ENCODE measurements around the gene CCR8. TPM values are rescaled to one million over a fixed set of nuclear protein-coding genes. Genes with fewer than 3 reads are reported as not detected.
A peak's percentile ranks its signal among the peaks of the same experiment; 100 is the strongest.
"Not testable (repeated sequence)": the region's sequence is repeated elsewhere in the genome, so short reads cannot be mapped to it uniquely, and the experiment has no call there.

Gene CCR8
- total RNA-seq, 1 donor from 2014 or later, result not detected

- DNase-seq, result no peak
Measured at GRCh38 chr3:39350714-39351113, 21.2 kb downstream of the CCR8 start.

GRCh38 chr3:39351134-39351533 lies 21.6 kb downstream of the CCR8 start:
- DNase-seq, result not testable (repeated sequence)

GRCh38 chr3:39353168-39353927 lies 23.8 kb downstream of the CCR8 start:
- not testable (repeated sequence) for DNase-seq

- no peak for DNase-seq
Measured at GRCh38 chr3:39358333-39358732, 28.8 kb downstream of the CCR8 start.

- DNase-seq, result no peak
Measured at GRCh38 chr3:39361252-39361927, 31.9 kb downstream of the CCR8 start.

- no peak for DNase-seq
Measured at GRCh38 chr3:39362192-39362591, 32.7 kb downstream of the CCR8 start.

- no peak for DNase-seq
Measured at GRCh38 chr3:39362812-39363211, 33.3 kb downstream of the CCR8 start.

GRCh38 chr3:39370450-39370849 lies 40.9 kb downstream of the CCR8 start:
- DNase-seq, result not testable (repeated sequence)

- DNase-seq, result no peak
Measured at GRCh38 chr3:39372833-39373232, 43.3 kb downstream of the CCR8 start.

GRCh38 chr3:39376959-39377634 lies 47.6 kb downstream of the CCR8 start:
- DNase-seq, result peak; percentile 46

GRCh38 chr3:39378088-39378487 lies 48.6 kb downstream of the CCR8 start:
- peak; percentile 60 for DNase-seq

GRCh38 chr3:39378957-39379777 lies 49.7 kb downstream of the CCR8 start:
- no peak for DNase-seq

GRCh38 chr3:39379778-39380155 lies 50.3 kb downstream of the CCR8 start:
- no peak for DNase-seq

GRCh38 chr3:39381432-39381831 lies 51.9 kb downstream of the CCR8 start:
- DNase-seq, result no peak

Other genes starting within 250 kb of the CCR8 start
- 36.4 and 41.2 TPM in 2 replicates for gene GORASP1, start 222.1 kb upstream of the CCR8 start, total RNA-seq
- 1.5 and 1.9 TPM in 2 replicates for gene TTC21A, start 222.0 kb upstream of the CCR8 start, total RNA-seq
- 9.2 and 15.1 TPM in 2 replicates for gene CSRNP1, start 176.1 kb upstream of the CCR8 start, total RNA-seq
- gene XIRP1, start 137.1 kb upstream of the CCR8 start, total RNA-seq, result not detected in 2 replicates
- not detected in 2 replicates for gene CX3CR1, start 49.7 kb upstream of the CCR8 start, total RNA-seq
- gene SLC25A38, start 53.7 kb downstream of the CCR8 start, total RNA-seq, result 16.4 and 17.4 TPM in 2 replicates
- 934 and 1,256 TPM in 2 replicates for gene RPSA, start 77.0 kb downstream of the CCR8 start, total RNA-seq
- gene MOBP, start 138.0 kb downstream of the CCR8 start, total RNA-seq, result 0.19 TPM in 1 of 2 replicates, not detected in the other

Measured in dermis blood vessel endothelial cell (primary cell).